D721Med (cell line): ENCODE measurements around the gene ANXA4.
"Not testable (repeated sequence)": the region's sequence is repeated elsewhere in the genome, so short reads cannot be mapped to it uniquely, and the experiment has no call there.

Experiments used
- DNase-seq: peaks from one replicate; pipeline ENCODE4 v3.0.0; 2011; ENCODE audit warnings: low spot score; ENCODE audit not compliant: insufficient read length
- FAIRE-seq: peaks from 2 replicates; lab custom pipeline; 2011; peaks lifted over from hg19 to GRCh38; lab: Jason Lieb, UNC
- TF ChIP-seq, protein P1 (sequence below): IDR thresholded peaks from 2 replicates; pipeline ENCODE4 v1.5.1; 2012; ENCODE audit warnings: mild to moderate bottlenecking, control low read depth; ENCODE audit not compliant: insufficient read depth; ENCODE audit errors: missing control alignments

ANXA4 gene

DNA sequence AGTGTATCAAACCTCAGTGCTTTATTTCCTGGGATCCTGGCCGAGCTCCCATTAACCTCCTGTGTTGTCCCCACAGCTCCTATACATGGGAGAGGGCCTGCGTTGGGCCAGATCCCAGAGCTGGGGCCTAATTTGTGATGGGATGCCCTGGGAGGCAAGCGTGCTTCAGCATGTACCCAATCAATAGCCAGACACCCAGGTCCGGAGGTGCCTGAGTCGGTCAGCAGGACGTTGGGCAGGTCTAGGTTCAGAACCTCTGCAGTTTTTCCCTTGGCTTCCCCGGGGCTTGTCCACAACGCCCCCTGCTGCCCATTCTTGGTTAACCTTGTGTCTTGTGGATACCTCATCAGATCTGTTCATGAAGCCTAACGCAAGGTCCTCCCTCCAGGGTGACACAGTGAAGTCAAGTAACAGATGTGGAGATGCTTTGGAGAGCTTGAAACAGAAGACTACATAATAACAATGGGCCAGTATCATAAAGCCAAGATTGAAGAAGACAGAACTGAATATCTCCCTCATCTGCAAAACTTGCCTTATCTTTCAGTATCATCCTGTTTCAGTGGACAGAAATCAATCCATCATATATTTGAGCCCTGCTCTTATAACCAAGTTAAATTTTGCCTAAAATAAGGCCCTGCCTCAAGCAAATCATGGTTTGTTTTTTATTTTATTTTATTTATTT is 27.3 kb upstream of the ANXA4 start:
- TF ChIP-seq, protein P1, sequence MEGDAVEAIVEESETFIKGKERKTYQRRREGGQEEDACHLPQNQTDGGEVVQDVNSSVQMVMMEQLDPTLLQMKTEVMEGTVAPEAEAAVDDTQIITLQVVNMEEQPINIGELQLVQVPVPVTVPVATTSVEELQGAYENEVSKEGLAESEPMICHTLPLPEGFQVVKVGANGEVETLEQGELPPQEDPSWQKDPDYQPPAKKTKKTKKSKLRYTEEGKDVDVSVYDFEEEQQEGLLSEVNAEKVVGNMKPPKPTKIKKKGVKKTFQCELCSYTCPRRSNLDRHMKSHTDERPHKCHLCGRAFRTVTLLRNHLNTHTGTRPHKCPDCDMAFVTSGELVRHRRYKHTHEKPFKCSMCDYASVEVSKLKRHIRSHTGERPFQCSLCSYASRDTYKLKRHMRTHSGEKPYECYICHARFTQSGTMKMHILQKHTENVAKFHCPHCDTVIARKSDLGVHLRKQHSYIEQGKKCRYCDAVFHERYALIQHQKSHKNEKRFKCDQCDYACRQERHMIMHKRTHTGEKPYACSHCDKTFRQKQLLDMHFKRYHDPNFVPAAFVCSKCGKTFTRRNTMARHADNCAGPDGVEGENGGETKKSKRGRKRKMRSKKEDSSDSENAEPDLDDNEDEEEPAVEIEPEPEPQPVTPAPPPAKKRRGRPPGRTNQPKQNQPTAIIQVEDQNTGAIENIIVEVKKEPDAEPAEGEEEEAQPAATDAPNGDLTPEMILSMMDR, result peak; percentile 68
- FAIRE-seq, DNase-seq: not testable (repeated sequence)

DNA sequence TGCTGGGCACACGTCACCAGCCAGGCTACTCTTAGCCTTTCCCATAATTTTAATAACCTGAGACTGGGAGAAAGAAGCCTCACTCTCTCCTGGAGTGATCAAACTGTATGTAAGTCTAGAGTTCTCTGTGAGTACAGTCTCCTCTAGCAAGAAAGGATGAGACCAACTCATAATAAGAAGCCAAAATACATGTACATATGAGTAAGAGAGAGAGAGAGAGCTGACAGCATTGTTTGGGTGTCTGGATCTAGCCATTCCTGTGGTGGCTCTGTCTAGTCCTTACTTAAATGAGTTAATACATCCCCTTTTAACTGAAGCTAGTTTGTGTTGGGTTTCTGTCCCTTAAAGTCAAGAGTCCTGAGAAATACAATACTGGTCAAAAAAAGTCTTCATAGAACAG is 26.0 kb upstream of the ANXA4 start:
- DNase-seq, result no peak
- FAIRE-seq, result no peak
- TF ChIP-seq, protein P1, result no peak

DNA sequence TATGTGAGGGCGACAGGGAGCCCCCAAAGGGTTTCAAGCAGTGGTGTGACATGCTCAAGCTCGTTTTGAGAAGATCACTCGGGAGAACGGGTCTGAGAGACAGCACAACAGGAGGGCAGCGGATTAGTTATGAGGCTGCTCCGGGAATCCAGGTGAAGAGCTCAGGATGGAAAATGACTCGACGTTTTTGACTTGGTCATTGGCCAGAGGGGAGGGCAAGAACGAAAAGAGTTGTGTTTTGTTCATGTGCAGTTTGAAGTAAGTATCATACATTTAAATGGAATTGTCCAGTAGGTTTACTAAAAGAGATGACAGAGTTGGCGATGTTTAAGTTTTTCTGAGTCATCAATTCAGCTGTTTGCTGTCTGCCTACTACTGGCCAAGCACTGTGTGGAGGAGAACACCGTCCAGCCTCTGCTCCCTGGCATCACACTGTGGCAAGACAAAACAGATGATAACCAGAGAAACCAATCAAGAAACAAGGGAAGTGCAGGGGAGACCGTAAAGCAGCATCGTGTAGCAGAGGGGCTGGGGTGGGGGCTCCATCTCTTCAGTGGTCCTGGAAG is 25.3 kb upstream of the ANXA4 start:
- DNase-seq (no peak), FAIRE-seq (no peak)
- TF ChIP-seq, protein P1, result no peak

DNA sequence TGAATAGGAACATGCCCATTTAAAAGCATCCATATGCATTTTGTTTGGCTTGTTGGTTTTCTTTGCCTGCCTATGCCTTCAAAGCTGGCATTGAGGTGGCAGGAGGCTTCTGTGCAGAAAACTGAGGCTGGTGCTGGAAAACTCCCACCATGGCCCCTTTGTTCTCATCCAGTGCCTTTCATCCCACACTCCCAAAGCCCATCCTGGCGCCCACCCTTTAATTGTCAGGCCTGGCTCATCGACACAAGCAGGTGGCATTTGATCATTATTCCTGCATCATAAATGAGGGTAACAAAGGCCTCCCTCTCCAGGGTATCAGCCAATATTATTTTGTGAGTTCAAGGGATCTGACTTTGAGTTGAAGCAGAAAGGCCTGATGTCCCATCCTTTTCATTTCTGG is 24.7 kb upstream of the ANXA4 start:
- no peak for FAIRE-seq
- TF ChIP-seq, protein P1, result no peak
- no peak for DNase-seq

DNA sequence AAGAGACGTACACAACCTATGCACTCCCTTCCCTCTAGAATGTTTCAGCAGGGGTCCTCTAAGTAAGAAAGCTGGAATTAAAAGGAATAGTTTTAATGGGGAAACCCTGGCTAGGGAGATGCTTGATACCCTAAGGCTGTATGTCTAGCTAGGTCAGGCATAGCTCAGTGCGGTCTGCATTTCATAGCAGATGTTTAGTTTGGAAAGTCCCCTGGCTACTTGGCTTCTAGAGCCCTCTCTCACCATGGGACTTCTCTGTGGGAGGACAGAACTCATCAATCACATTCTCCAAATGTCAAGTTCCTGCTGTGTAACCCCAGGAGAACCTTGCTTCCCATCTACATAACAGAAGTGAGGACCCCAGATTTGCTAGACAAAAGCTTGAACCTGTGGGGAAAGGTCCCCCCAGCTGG is 24.1 kb upstream of the ANXA4 start:
- DNase-seq (no peak), FAIRE-seq (no peak)
- TF ChIP-seq, protein P1, result no peak

DNA sequence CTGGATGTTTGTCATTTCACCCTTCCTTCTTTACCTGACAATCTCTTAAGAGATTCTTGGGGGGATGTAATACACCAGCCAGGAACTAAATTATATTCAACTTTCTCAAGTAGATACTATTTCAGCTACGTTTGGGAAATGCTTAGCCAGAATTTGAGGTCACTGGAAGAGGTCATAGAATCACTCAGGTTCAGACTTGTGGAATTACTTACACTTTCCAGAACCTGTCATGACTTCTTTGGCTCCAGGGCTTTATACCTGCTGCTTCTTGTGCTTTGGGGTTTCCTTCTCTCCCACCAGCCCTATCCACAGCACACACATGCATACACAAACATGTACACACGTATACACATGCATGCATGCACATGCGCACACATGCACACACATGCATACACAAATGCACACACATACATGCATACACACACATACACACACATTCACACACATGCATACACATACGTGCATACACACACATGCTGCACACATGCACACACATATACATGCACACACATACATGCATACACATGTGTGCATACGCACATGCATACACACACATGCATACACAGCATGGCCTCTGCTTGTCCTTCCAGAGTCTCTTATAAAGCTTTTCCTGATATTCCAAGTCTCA is 23.5 kb upstream of the ANXA4 start:
- TF ChIP-seq, protein P1, result no peak
- DNase-seq (no peak), FAIRE-seq (no peak)

DNA sequence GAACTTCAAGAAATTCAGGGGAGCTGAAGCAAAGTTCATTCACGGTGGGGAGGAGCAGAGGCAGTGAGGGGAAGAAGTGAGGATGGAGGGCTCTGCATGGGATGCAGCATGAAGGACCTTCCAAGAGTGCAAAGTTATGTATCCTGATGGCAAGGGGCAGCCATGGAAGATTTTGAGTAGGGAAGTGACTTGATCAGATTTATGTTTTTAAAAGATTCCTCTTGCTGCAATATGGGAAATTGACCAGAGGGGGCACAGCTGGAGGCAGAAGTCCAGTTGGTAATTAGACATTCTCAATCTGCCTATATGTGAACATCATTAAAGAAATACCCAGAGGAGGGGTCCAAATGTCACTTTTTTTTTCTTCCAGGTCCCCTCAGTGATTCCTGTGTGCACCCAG is 21.5 kb upstream of the ANXA4 start:
- DNase-seq, result no peak
- TF ChIP-seq, protein P1, result no peak
- no peak for FAIRE-seq
